ENCODE measurements around the gene PLCE1. TPM values are rescaled to one million over a fixed set of nuclear protein-coding genes. Genes with fewer than 3 reads are reported as not detected.

The PLCE1 gene
- total RNA-seq, 2 donors from 2014 or later, result 0.05 to 0.12 TPM

DNA sequence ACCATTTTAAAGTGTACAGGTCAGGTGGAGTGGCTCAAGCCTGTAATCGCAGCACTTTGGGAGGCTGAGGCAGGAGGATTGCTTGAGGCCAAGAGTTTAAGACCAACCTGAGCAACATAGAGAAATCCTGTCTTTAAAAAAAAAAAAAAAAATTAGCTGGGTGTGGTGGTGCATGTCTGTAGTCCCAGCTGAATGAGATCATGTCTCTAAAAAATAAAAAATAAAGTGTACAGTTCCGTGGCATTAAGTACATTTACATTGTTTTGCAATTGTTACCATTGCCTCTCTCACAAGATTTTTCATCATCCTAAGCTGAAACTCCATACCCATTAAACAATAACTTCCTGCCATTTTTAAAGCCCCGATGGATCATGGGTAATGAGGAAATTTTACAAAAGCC lies 20.6 kb downstream of the PLCE1 start:
- Mint-ChIP-seq H3K27me3 (ENCODE audit: low read depth) (peaks cover 11% of the 10 kb centered on the region), H3K36me3 (ENCODE audit: insufficient read depth in 2 of 2) (no peaks in the 10 kb centered on the region)
- ATAC-seq (replicated peaks in 1 of 2), result no peak

DNA sequence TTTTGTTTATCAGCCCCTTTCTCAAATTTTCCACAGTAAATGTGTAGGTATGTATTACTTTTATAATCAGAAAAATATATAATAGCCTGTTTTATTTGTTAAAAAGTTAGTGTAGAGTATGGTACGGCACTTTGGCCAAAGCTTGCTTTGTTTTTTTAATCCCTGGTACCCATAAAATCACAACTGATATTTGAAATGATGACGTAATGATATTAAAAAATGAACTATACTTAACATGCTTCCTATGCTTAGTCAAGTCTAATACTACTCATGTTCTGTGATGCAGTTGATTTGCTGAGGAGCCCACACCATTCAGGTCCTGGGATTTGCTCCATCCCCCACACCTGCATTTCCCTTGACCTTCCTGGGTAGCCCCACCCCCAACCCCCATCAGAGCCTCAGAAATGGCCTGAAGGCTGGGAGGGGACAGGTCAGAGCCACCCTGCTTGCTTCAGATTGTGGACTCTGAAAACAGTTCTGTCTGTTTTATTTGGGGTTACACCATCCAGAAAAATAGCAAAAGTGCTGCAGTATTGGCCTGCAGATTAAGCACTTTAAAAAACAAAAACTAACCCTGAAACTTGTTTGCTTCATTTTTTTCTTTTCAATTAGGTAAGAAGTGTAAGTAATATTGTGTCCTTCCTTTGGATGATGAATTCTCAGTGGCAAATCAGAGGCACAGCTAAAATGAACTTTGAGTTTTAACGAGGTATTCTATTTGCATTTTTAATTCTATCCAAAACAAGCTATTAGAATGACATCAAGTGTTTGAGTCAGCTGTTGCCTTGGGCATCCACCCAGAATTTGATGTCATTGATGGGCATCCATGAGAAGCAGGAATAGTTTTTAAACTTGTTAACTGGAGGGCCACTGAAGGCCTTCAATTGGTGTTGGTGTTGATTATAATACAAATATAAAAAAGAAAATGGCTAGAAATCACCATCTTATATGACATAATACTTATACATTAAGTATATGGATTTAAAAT lies 23.3 kb downstream of the PLCE1 start:
- Mint-ChIP-seq H3K27me3 (ENCODE audit: low read depth) (peaks cover 11% of the 10 kb centered on the region), H3K36me3 (ENCODE audit: insufficient read depth in 2 of 2) (no peaks in the 10 kb centered on the region), H3K9me3 (no peaks in the 10 kb centered on the region), H3K4me1 (ENCODE audit: low read depth) (no peaks in the 10 kb centered on the region), H3K4me3 (no peak overlapping the region), H3K27ac (no peak overlapping the region)
- DNase-seq (no peak), ATAC-seq (replicated peaks in 1 of 2) (no peak)

More for the DNA sequence above, 20.6 kb downstream of the PLCE1 start:
- H3K27ac Mint-ChIP-seq, result no peak overlapping the region
- no peak for DNase-seq
- no peaks in the 10 kb centered on the region for H3K4me1 Mint-ChIP-seq (ENCODE audit: low read depth)
- no peak overlapping the region for H3K4me3 Mint-ChIP-seq
- no peaks in the 10 kb centered on the region for H3K9me3 Mint-ChIP-seq

DNA sequence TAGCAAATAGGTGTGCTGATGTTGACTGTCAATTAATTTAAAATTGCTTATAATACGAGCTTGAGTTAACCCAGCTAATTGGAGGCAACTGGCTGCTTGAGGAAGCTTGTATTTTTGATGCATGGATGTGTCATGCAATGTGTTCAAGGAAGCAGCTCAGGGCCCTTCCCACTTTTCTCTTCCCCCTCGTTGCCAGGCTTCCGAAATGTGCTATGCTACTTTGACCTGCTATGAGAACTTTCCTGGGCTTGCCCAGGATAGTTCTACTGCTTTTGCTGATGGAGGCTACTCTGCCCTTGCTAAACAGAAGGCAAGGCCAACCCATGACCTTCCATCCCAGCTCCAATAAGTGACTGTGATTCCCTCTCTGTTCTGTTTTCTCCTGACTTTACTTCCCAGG lies 24.4 kb downstream of the PLCE1 start:
- H3K27me3 Mint-ChIP-seq (ENCODE audit: low read depth), result peaks cover 17% of the 10 kb centered on the region
- no peaks in the 10 kb centered on the region for H3K4me1 Mint-ChIP-seq (ENCODE audit: low read depth)
- H3K4me3 Mint-ChIP-seq, result no peak overlapping the region
- DNase-seq (no peak), ATAC-seq (replicated peaks in 1 of 2) (no peak)
- H3K27ac Mint-ChIP-seq, result no peak overlapping the region
- no peaks in the 10 kb centered on the region for H3K36me3 Mint-ChIP-seq (ENCODE audit: insufficient read depth in 2 of 2)
- H3K9me3 Mint-ChIP-seq, result peaks cover 0 to 2% of the 10 kb centered on the region in 2 donors

DNA sequence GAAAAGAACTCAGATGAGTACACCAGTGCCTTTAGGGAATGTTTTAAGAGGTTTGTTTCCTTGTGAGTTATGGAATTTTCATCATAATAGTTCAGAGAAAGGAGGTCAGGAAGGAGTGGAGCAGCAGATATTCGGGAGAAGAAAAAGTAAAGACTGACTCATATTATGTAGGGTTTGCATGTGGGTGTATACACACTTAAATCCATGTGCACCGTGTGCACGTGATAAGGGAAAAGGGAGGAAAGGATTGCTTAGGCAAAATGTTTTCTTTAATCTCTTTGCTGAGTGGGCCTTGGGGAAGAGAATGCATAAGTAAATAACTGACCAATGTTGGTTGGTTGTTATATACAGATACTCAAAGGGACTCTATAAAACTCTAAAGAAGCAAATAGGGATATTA lies 30.2 kb downstream of the PLCE1 start:
- Mint-ChIP-seq H3K4me3 (no peak overlapping the region), H3K9me3 (peaks cover 7 to 9% of the 10 kb centered on the region in 2 donors), H3K27ac (no peak overlapping the region), H3K27me3 (ENCODE audit: low read depth) (peaks cover 6% of the 10 kb centered on the region), H3K4me1 (ENCODE audit: low read depth) (no peaks in the 10 kb centered on the region), H3K36me3 (ENCODE audit: insufficient read depth in 2 of 2) (peaks cover 4 to 6% of the 10 kb centered on the region in 2 donors)
- no peak for DNase-seq
- ATAC-seq (replicated peaks in 1 of 2), result no peak

DNA sequence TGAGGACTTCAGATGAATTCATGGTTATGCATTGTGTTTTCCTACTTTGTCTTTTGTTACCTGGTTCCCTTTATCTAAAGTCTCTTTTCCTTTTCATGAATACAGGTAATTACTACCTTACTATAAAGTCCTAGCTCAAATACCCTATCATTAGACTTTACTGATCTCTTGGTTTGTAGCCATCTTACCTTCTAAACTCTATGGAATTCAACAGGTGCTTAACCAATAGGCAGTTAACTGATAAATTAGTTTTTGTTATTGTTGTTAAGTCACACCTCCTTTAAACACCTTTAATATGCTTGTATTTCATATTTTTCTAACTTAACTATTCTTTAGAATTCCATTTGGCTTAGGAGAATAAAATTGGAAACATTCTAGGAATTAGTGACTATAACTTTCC lies 30.7 kb downstream of the PLCE1 start:
- H3K27ac Mint-ChIP-seq, result no peak overlapping the region
- H3K36me3 Mint-ChIP-seq (ENCODE audit: insufficient read depth in 2 of 2), result peaks cover 5 to 7% of the 10 kb centered on the region in 2 donors
- ATAC-seq (replicated peaks in 1 of 2), result no peak
- peaks cover 9 to 12% of the 10 kb centered on the region in 2 donors for H3K9me3 Mint-ChIP-seq
- no peak for DNase-seq
- H3K4me1 Mint-ChIP-seq (ENCODE audit: low read depth), result no peaks in the 10 kb centered on the region
- H3K4me3 Mint-ChIP-seq, result no peak overlapping the region
- H3K27me3 Mint-ChIP-seq (ENCODE audit: low read depth), result peaks cover 6% of the 10 kb centered on the region

DNA sequence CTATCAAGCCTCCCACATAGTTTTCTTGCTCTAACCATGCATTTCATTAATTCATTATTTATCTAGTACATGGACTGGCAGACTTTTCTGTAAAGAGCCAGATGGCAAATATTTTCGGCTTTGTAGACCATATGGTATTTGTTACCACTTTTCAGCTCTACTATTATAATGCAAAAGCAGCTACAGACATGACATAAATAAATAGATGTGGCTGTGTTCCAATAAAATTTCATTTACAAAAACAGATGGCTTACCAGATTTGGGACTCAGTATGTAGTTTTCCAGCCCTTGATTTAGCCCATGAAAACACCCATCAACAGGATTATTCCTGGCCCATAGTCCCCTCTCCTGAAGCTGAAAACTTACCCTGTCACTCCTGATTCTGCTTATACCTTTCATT lies 32.1 kb downstream of the PLCE1 start:
- H3K36me3 Mint-ChIP-seq (ENCODE audit: insufficient read depth in 2 of 2), result peaks cover 9% of the 10 kb centered on the region in 2 donors
- no peak overlapping the region for H3K4me3 Mint-ChIP-seq
- H3K27ac Mint-ChIP-seq, result no peak overlapping the region
- DNase-seq, result no peak
- H3K9me3 Mint-ChIP-seq, result peaks cover 15 to 16% of the 10 kb centered on the region in 2 donors
- H3K27me3 Mint-ChIP-seq (ENCODE audit: low read depth), result peaks cover 6% of the 10 kb centered on the region
- no peaks in the 10 kb centered on the region for H3K4me1 Mint-ChIP-seq (ENCODE audit: low read depth)
- ATAC-seq (replicated peaks in 1 of 2), result no peak

DNA sequence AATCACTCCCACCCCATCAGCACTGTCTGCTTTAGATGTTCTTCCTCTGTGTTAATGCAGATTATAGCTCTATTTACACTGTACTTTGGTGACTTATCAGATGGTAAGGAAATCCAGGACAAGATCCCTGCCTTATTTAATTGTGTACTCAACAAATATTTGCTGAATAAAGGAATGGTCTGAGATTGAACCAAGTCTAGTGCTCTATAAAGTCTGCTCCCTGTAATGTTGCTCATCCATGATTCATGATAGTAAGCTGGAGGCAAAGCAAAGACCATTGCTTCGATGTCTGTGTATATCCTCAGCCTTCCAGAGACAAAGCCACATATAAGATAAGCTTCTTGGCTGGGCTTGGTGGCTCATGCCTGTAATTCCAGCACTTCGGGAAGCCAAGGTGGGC lies 33.5 kb downstream of the PLCE1 start:
- H3K27me3 Mint-ChIP-seq (ENCODE audit: low read depth), result peaks cover 6% of the 10 kb centered on the region
- H3K9me3 Mint-ChIP-seq, result peaks cover 20 to 26% of the 10 kb centered on the region in 2 donors
- H3K4me3 Mint-ChIP-seq, result no peak overlapping the region
- H3K36me3 Mint-ChIP-seq (ENCODE audit: insufficient read depth in 2 of 2), result peaks cover 9 to 11% of the 10 kb centered on the region in 2 donors
- DNase-seq (no peak), ATAC-seq (replicated peaks in 1 of 2) (no peak)
- H3K27ac Mint-ChIP-seq, result no peak overlapping the region
- H3K4me1 Mint-ChIP-seq (ENCODE audit: low read depth), result no peaks in the 10 kb centered on the region

DNA sequence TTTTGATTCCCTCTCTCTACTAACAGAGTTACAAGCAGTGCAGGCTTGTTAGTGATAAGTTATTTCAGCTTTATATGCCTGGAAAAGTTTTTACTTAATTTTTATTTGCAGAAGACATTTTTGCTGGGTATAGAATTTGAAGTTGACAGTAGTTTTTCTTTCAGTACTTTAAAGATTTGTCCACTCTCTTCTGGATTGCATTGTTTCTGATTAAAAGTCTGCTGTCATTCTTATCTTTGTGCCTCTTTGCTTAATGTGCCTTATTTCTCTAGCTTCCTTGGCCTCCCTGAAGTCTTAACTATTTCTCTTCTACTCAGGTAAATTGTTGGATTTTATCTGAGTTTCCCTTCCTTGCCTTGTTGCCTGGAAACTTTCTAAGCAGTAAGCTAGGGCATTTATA lies 36.2 kb downstream of the PLCE1 start:
- H3K27ac Mint-ChIP-seq, result no peak overlapping the region
- DNase-seq, result no peak

DNA sequence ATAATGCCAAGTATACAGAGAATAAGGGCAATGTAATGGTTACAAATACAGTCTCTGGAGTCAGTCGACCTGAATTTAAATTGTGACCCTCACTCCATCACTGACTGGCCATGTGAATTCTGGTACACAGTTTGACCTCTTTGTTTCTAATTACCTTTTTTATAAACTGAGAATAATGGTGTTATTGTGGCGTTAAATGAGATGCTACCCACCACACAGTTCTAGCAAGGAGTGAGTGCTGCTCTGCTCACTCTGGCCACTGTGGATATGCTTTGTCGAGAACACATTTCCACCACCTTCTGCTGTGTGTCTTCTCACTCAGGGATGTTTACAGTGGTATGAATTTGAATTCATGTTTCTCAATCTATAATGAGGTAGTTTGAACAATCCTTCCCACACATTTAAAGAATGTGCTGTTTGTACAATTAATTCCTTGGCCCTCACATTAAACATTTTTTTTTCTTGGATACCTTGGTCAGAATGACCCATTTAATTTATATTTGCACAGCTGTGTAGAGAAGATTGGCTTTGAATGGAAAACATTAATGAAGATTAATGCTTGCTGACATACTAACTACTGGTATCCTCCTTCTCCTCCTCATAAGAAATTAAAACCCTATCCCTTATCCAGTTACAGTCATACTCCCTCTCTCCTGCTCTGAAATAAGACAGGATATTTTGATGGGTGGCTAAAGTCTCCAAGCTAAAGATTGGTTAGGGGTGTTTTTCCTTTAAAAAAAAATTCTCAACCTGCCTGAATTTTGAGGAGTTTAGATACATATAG lies 42.4 kb downstream of the PLCE1 start:
- Mint-ChIP-seq H3K4me1 (ENCODE audit: low read depth) (no peaks in the 10 kb centered on the region), H3K27ac (no peak overlapping the region), H3K9me3 (peaks cover 6 to 7% of the 10 kb centered on the region in 2 donors), H3K4me3 (no peak overlapping the region), H3K36me3 (ENCODE audit: insufficient read depth in 2 of 2) (peaks cover 0 to 2% of the 10 kb centered on the region in 2 donors), H3K27me3 (ENCODE audit: low read depth) (no peaks in the 10 kb centered on the region)
- no peak for ATAC-seq (replicated peaks in 1 of 2)
- no peak for DNase-seq

More for the DNA sequence above, 36.2 kb downstream of the PLCE1 start:
- Mint-ChIP-seq H3K36me3 (ENCODE audit: insufficient read depth in 2 of 2) (peaks cover 9 to 11% of the 10 kb centered on the region in 2 donors), H3K27me3 (ENCODE audit: low read depth) (no peaks in the 10 kb centered on the region), H3K4me3 (no peak overlapping the region), H3K9me3 (peaks cover 20 to 26% of the 10 kb centered on the region in 2 donors), H3K4me1 (ENCODE audit: low read depth) (no peaks in the 10 kb centered on the region)
- no peak for ATAC-seq (replicated peaks in 1 of 2)

DNA sequence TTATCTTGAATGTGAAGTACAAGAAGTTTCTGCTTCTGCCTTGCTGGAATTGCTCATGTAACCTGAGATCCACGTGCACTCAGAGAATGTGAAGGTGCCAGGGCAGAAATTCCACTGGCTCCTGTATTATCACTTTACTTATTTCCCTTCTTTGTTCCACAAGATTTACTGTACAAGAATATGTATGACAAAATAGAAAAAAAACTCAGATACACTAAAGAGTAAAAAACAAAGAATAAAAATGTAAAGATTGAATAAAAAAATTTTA lies 43.0 kb downstream of the PLCE1 start:
- DNase-seq (no peak), ATAC-seq (replicated peaks in 1 of 2) (no peak)
- no peaks in the 10 kb centered on the region for H3K4me1 Mint-ChIP-seq (ENCODE audit: low read depth)
- H3K27me3 Mint-ChIP-seq (ENCODE audit: low read depth), result no peaks in the 10 kb centered on the region
- peaks cover 3 to 4% of the 10 kb centered on the region in 2 donors for H3K9me3 Mint-ChIP-seq
- H3K27ac Mint-ChIP-seq, result no peak overlapping the region
- peaks cover 0 to 2% of the 10 kb centered on the region in 2 donors for H3K36me3 Mint-ChIP-seq (ENCODE audit: insufficient read depth in 2 of 2)
- H3K4me3 Mint-ChIP-seq, result no peak overlapping the region

DNA sequence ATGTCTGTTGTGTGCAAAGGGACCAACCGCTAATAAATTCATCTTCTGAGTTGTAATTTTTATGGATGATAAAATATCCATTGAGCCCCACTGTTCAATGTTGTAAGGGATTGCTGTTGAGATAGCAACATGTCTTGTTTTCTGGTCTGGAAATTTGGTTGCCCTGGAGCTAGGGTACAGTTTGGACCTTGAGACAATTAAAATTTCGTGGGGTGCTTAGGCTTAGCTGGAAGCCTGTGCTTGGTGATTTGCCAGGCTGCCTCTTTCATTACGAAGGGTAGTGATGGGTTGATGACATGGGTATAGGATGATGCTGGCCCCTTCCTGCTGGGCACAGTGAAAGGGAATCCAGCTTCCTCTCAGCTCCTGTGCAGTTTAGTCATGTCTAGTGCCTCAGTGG lies 43.6 kb downstream of the PLCE1 start:
- DNase-seq (no peak), ATAC-seq (replicated peaks in 1 of 2) (no peak)
- Mint-ChIP-seq H3K27ac (no peak overlapping the region), H3K9me3 (peaks cover 0 to 2% of the 10 kb centered on the region in 2 donors), H3K36me3 (ENCODE audit: insufficient read depth in 2 of 2) (no peaks in the 10 kb centered on the region), H3K27me3 (ENCODE audit: low read depth) (no peaks in the 10 kb centered on the region), H3K4me3 (no peak overlapping the region), H3K4me1 (ENCODE audit: low read depth) (no peaks in the 10 kb centered on the region)

DNA sequence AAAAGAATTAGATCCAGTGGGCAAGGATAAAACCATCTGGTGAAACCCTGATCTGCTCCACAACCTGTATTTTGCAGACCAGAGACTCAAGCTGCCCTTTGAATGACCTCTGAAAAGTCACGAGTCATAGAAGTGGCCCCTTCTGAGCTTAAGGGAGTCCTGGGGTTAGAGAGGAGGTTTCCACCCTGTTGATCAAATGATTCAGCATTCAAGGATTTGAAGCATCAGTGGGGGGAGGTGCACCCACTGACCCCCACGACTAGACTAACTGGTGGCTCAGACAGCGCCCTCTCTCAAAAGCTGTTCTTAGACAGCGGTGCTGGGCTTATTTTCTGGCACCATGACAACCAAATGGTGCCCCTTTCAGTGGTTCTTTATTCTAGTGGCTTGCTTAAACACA lies 44.3 kb downstream of the PLCE1 start:
- peaks cover 0 to 2% of the 10 kb centered on the region in 2 donors for H3K9me3 Mint-ChIP-seq
- no peak overlapping the region for H3K27ac Mint-ChIP-seq
- H3K36me3 Mint-ChIP-seq (ENCODE audit: insufficient read depth in 2 of 2), result no peaks in the 10 kb centered on the region
- H3K27me3 Mint-ChIP-seq (ENCODE audit: low read depth), result no peaks in the 10 kb centered on the region
- H3K4me1 Mint-ChIP-seq (ENCODE audit: low read depth), result no peaks in the 10 kb centered on the region
- ATAC-seq (replicated peaks in 1 of 2) (no peak), DNase-seq (no peak)
- no peak overlapping the region for H3K4me3 Mint-ChIP-seq

DNA sequence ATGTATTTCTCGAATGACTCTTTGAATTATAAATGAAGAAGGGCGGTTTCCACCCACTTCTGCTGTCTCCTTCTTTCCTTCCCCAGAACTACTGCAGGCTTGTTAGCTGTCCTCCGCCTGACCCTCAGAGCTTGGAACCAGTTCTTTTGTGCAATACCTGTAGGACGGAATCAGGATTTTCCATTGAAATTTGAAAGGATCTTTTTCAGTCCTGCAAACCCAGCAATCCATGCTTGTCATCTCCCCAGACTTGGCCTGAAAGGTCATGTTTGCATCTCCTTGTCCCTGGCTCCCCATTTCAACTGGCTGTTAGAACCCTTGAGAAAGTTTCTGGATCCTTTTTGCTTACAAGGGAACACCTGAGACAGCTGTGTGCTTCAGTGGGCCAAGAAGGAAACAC lies 47.5 kb downstream of the PLCE1 start:
- H3K36me3 Mint-ChIP-seq (ENCODE audit: insufficient read depth in 2 of 2), result no peaks in the 10 kb centered on the region
- no peaks in the 10 kb centered on the region for H3K27me3 Mint-ChIP-seq (ENCODE audit: low read depth)
- H3K4me3 Mint-ChIP-seq, result no peak overlapping the region
- no peaks in the 10 kb centered on the region for H3K9me3 Mint-ChIP-seq
- H3K4me1 Mint-ChIP-seq (ENCODE audit: low read depth), result no peaks in the 10 kb centered on the region
- no peak overlapping the region for H3K27ac Mint-ChIP-seq
- ATAC-seq (replicated peaks in 1 of 2) (no peak), DNase-seq (no peak)

Data from activated T-cell treated with anti-CD3 and anti-CD28 coated beads, Interleukin-2, amount 50 U/mL, for 72 hours (primary cell).